HepG2 (cell line): Measurements from ENCODE around the gene KREMEN1. TPM values are rescaled to one million over a fixed set of nuclear protein-coding genes. Genes with fewer than 3 reads are reported as not detected.

Experiments
- ARID3A ChIP-seq: IDR thresholded peaks from 2 replicates; pipeline ENCODE4 v1.6.1; 2012; ENCODE audit warnings: low read depth, low read length, improper control_type of control experiment
- ATF3 ChIP-seq: sonication (generic); formaldehyde crosslinking; IDR thresholded peaks from 2 replicates; pipeline ENCODE4 v1.4.0; 2020; ENCODE audit warnings: missing genetic modification reagents
- ATF5 ChIP-seq: sonication (generic); formaldehyde crosslinking; IDR thresholded peaks from 2 replicates; pipeline ENCODE4 v1.4.0; 2020; ENCODE audit warnings: mild to moderate bottlenecking, low read depth, missing genetic modification reagents
- CHCHD3 ChIP-seq: sonication (generic); formaldehyde crosslinking; IDR thresholded peaks from 2 replicates; pipeline ENCODE4 v1.8.0; 2022; ENCODE audit warnings: mild to moderate bottlenecking, missing genetic modification reagents, moderate library complexity
- DNMT1 ChIP-seq: sonication (generic); formaldehyde crosslinking; IDR thresholded peaks from 2 replicates; pipeline ENCODE4 v1.5.1; 2020; ENCODE audit warnings: mild to moderate bottlenecking, missing genetic modification reagents
- FOXM1 ChIP-seq: sonication (generic); formaldehyde crosslinking; IDR thresholded peaks from 2 replicates; pipeline ENCODE4 v1.5.0; 2020; ENCODE audit warnings: missing genetic modification reagents
- GPN1 ChIP-seq: sonication (generic); formaldehyde crosslinking; IDR thresholded peaks from 2 replicates; pipeline ENCODE4 v1.5.1; 2020; ENCODE audit warnings: missing genetic modification reagents, borderline replicate concordance
- KDM5B ChIP-seq: sonication (generic); formaldehyde crosslinking; IDR thresholded peaks from 2 replicates; pipeline ENCODE4 v1.4.0; 2020; ENCODE audit warnings: missing genetic modification reagents, mild to moderate bottlenecking, borderline replicate concordance
- KLF13 ChIP-seq: sonication (generic); formaldehyde crosslinking; IDR thresholded peaks from 2 replicates; pipeline ENCODE4 v1.4.0; 2020; ENCODE audit warnings: mild to moderate bottlenecking, missing genetic modification reagents
- LBX2 ChIP-seq: sonication (generic); formaldehyde crosslinking; IDR thresholded peaks from 2 replicates; pipeline ENCODE4 v1.5.0; 2020; ENCODE audit warnings: missing genetic modification reagents, mild to moderate bottlenecking, borderline replicate concordance
- MAFK ChIP-seq, 2 experiments: IDR thresholded peaks in 1 of 2; conservative IDR thresholded peaks in 1 of 2; 2 replicates each; pipeline ENCODE4 v1.6.1; 2011; ENCODE audit warnings: improper control_type of control experiment in 2 of 2, low read length in 2 of 2
- MAX ChIP-seq: IDR thresholded peaks from 2 replicates; pipeline ENCODE4 v1.6.1; 2012; ENCODE audit warnings: inconsistent platforms
- PHF8 ChIP-seq: sonication (generic); formaldehyde crosslinking; IDR thresholded peaks from 2 replicates; pipeline ENCODE4 v1.5.0; 2020; ENCODE audit warnings: missing genetic modification reagents
- SNAPC5 ChIP-seq: sonication (generic); formaldehyde crosslinking; IDR thresholded peaks from 2 replicates; pipeline ENCODE4 v1.8.1; 2023; ENCODE audit warnings: mild to moderate bottlenecking, missing genetic modification reagents, borderline replicate concordance
- SP2 ChIP-seq: sonication (generic); formaldehyde crosslinking; IDR thresholded peaks from 2 replicates; pipeline ENCODE4 v1.5.1; 2020; ENCODE audit warnings: mild to moderate bottlenecking, missing genetic modification reagents
- ZBTB33 ChIP-seq: sonication (generic); formaldehyde crosslinking; IDR thresholded peaks from 2 replicates; pipeline ENCODE4 v1.4.0; 2020; ENCODE audit warnings: missing genetic modification reagents
- ZGPAT ChIP-seq: IDR thresholded peaks from 2 replicates; pipeline ENCODE4 v1.6.1; 2016; ENCODE audit warnings: mild to moderate bottlenecking
- ZNF124 ChIP-seq: sonication (generic); formaldehyde crosslinking; IDR thresholded peaks from 2 replicates; pipeline ENCODE4 v1.4.0; 2020; ENCODE audit warnings: missing genetic modification reagents
- ZNF224 ChIP-seq: sonication (generic); formaldehyde crosslinking; IDR thresholded peaks from 2 replicates; pipeline ENCODE4 v1.5.0; 2020; ENCODE audit warnings: mild to moderate bottlenecking, missing genetic modification reagents
- ZNF33B ChIP-seq: sonication (generic); formaldehyde crosslinking; IDR thresholded peaks from 2 replicates; pipeline ENCODE4 v1.5.1; 2020; ENCODE audit warnings: mild to moderate bottlenecking, missing genetic modification reagents
- ZNF430 ChIP-seq: sonication (generic); formaldehyde crosslinking; IDR thresholded peaks from 2 replicates; pipeline ENCODE4 v1.9.0; 2021; ENCODE audit warnings: mild to moderate bottlenecking, missing genetic modification reagents
- ZNF558 ChIP-seq: sonication (generic); formaldehyde crosslinking; IDR thresholded peaks from 2 replicates; pipeline ENCODE4 v1.9.0; 2022; ENCODE audit warnings: mild to moderate bottlenecking, missing genetic modification reagents, borderline replicate concordance
- ZNF777 ChIP-seq: sonication (generic); formaldehyde crosslinking; IDR thresholded peaks from 2 replicates; pipeline ENCODE4 v1.4.0; 2020; ENCODE audit warnings: missing genetic modification reagents
- ZSCAN25 ChIP-seq: sonication (generic); formaldehyde crosslinking; IDR thresholded peaks from 2 replicates; pipeline ENCODE4 v1.8.0; 2022; ENCODE audit warnings: mild to moderate bottlenecking, missing genetic modification reagents
- polyA plus RNA-seq, 8 experiments: library from polyadenylated mRNA; depleted of rRNA in 3 of 8; stranded (reverse) in 7 of 8; unstranded in 1 of 8; fragments of >200 nt; fragmentation: Illumina TruSeq in 4 of 8; extraction: Trizol in 4 of 8; gene quantifications; 2 replicates each; pipeline versions ENCODE4 v1.2.1 to v1.2.3, GENCODE V29; 2011 to 2016; ENCODE audit warnings: low read depth in 4 of 8, missing spikeins in 1 of 8, mixed read lengths in 1 of 8; ENCODE audit not compliant: insufficient read depth in 1 of 8
- total RNA-seq, 5 experiments: library from RNA; depleted of rRNA; stranded (reverse); fragments of >200 nt; fragmentation: Illumina TruSeq; extraction: Trizol; gene quantifications; 2 replicates each; pipeline ENCODE4 v1.2.3, GENCODE V29; 2016; ENCODE audit warnings: low read depth in 1 of 5

The KREMEN1 gene
- total and polyA plus RNA-seq, 2 of the 13 experiments (the other 11 are each of a cell fraction or from before 2014, with no cell fraction given): 9.8 to 13.8 TPM

- TF ChIP-seq MAX: peak; percentile 2; the same call in 1 of the 2 replicates
- TF ChIP-seq ZBTB33 (CRISPR knock-in tag): no peak
- no peak for TF ChIP-seq DNMT1 (CRISPR knock-in tag)
- TF ChIP-seq ZNF33B (CRISPR knock-in tag): no peak
- no peak for TF ChIP-seq ARID3A
- TF ChIP-seq PHF8 (CRISPR knock-in tag): 0 out of 2 replicates have a peak, but pooled peaks have one; percentile 28
- 0 out of 2 replicates have a peak, but pooled peaks have one; percentile 20 for TF ChIP-seq KDM5B
- TF ChIP-seq FOXM1 (CRISPR knock-in tag): no peak
- TF ChIP-seq CHCHD3 (CRISPR knock-in tag): no peak
- peak; percentile 81 for TF ChIP-seq ZNF777 (CRISPR knock-in tag)
- no peak for TF ChIP-seq ZNF224 (CRISPR knock-in tag)
- TF ChIP-seq ZSCAN25 (CRISPR knock-in tag): peak; percentile 50; the same call in 1 of the 2 replicates
- no peak for TF ChIP-seq ZNF430 (CRISPR knock-in tag)
- TF ChIP-seq ATF5 (CRISPR knock-in tag): no peak
- TF ChIP-seq ZGPAT (CRISPR knock-in tag): peak; percentile 30; the same call in 1 of the 2 replicates
- TF ChIP-seq ZNF558: 0 out of 2 replicates have a peak, but pooled peaks have one; percentile 18
- TF ChIP-seq GPN1 (CRISPR knock-in tag): no peak
- TF ChIP-seq LBX2 (CRISPR knock-in tag): no peak
- no peak for TF ChIP-seq SNAPC5 (CRISPR knock-in tag)
- 0 out of 2 replicates have a peak, but pooled peaks have one; percentile 15 for TF ChIP-seq SP2 (CRISPR knock-in tag)
- no peak for TF ChIP-seq ATF3 (CRISPR knock-in tag)
- no peak for TF ChIP-seq ZNF124 (CRISPR knock-in tag)
- no peak for TF ChIP-seq MAFK (conservative IDR thresholded peaks at IDR 0.05 in 1 of 2, IDR thresholded peaks at IDR 0.05 in 1 of 2; ENCODE audit: low read length in 2 of 2)
- no peak for TF ChIP-seq KLF13 (CRISPR knock-in tag)
Measured at GRCh38 chr22:29072979-29073617, at the start of gene KREMEN1 (continued).
